Neural cell (in vitro differentiated cells): ENCODE measurements around the gene NT5C3A. TPM values are rescaled to one million over a fixed set of nuclear protein-coding genes. Genes with fewer than 3 reads are reported as not detected.

Experiments
- H2AFZ ChIP-seq: fragments of 200-600, 300-800 bp; sonication (generic), shearing (Covaris generic); 2 replicates; pipeline ENCODE4 v1.6.0; 2014; ENCODE audit warnings: low read depth, mild to moderate bottlenecking, antibody characterized with exemption, low read length, moderate library complexity
- H3F3A ChIP-seq: fragments of 200-600 bp; shearing (Covaris generic); 2 replicates; pipeline ENCODE4 v1.6.1; 2016; ENCODE audit warnings: mild to moderate bottlenecking, moderate library complexity, mixed read lengths, antibody characterized with exemption, low read length; ENCODE audit not compliant: insufficient read depth, poor library complexity, severe bottlenecking
- H3K27ac ChIP-seq: fragments of 200-600, 300-800 bp; sonication (generic), shearing (Covaris generic); 2 replicates; pipeline ENCODE4 v1.5.1; 2014; ENCODE audit warnings: mild to moderate bottlenecking, low read length, moderate library complexity
- H3K27me3 ChIP-seq: fragments of 300-800, 200-600 bp; sonication (generic), shearing (Covaris generic); 2 replicates; pipeline ENCODE4 v1.6.0; 2014; ENCODE audit warnings: mild to moderate bottlenecking, low read depth, low read length, moderate library complexity; ENCODE audit not compliant: insufficient read depth
- H3K36me3 ChIP-seq: fragments of 300-800, 200-600 bp; sonication (generic), shearing (Covaris generic); 2 replicates; pipeline ENCODE4 v1.5.1; 2014; ENCODE audit warnings: mild to moderate bottlenecking, antibody characterized with exemption, low read length, moderate library complexity; ENCODE audit not compliant: insufficient read depth
- H3K4me2 ChIP-seq: fragments of 300-800, 200-600 bp; sonication (generic), shearing (Covaris generic); 2 replicates; pipeline ENCODE4 v1.6.0; 2014; ENCODE audit warnings: mild to moderate bottlenecking, low read length
- H3K4me3 ChIP-seq: fragments of 300-800, 200-600 bp; sonication (generic), shearing (Covaris generic); 2 replicates; pipeline ENCODE4 v1.5.1; 2014; ENCODE audit warnings: mild to moderate bottlenecking, low read length, moderate library complexity
- H3K79me2 ChIP-seq: fragments of 200-600 bp; shearing (Covaris generic); replicated peaks from 2 replicates; pipeline ENCODE4 v1.6.0; 2014; ENCODE audit warnings: mild to moderate bottlenecking, low read length, moderate library complexity; ENCODE audit not compliant: insufficient read depth
- H3K9ac ChIP-seq: fragments of 300-800, 200-600 bp; sonication (generic), shearing (Covaris generic); 2 replicates; pipeline ENCODE4 v1.6.1; 2016; ENCODE audit warnings: mild to moderate bottlenecking, low read length, mixed read lengths
- H3K9me2 ChIP-seq: fragments of 200-600 bp; shearing (Covaris generic); 2 replicates; pipeline ENCODE4 v1.6.1; 2016; ENCODE audit warnings: mild to moderate bottlenecking, low read length, mixed read lengths; ENCODE audit not compliant: insufficient read depth
- H3K9me3 ChIP-seq: fragments of 200-600, 300-800 bp; sonication (generic), shearing (Covaris generic); 2 replicates; pipeline ENCODE4 v1.6.1; 2016; ENCODE audit warnings: mild to moderate bottlenecking, mixed run types, low read length, moderate library complexity, mixed read lengths
- H4K20me1 ChIP-seq: fragments of 200-600 bp; shearing (Covaris generic); 2 replicates; pipeline ENCODE4 v1.6.1; 2016; ENCODE audit warnings: mild to moderate bottlenecking, mixed run types; ENCODE audit not compliant: insufficient read depth
- EP300 ChIP-seq: fragments of 450-650 bp; conservative IDR thresholded peaks from 2 replicates; pipeline ENCODE4 v1.6.1; 2014; ENCODE audit warnings: antibody characterized with exemption, mild to moderate bottlenecking, moderate library complexity; ENCODE audit not compliant: poor library complexity, severe bottlenecking
- EZH2 ChIP-seq: fragments of 200-600, 300-800 bp; shearing (Covaris generic), sonication (generic); IDR thresholded peaks from 2 replicates; pipeline ENCODE4 v1.6.1; 2014; ENCODE audit warnings: antibody characterized with exemption, low read length, borderline replicate concordance, mild to moderate bottlenecking; ENCODE audit not compliant: insufficient read depth, poor library complexity, severe bottlenecking
- MXI1 ChIP-seq: fragments of 450-650 bp; conservative IDR thresholded peaks from 2 replicates; pipeline ENCODE4 v1.6.1; 2014; ENCODE audit warnings: antibody characterized with exemption, mild to moderate bottlenecking; ENCODE audit not compliant: poor library complexity, severe bottlenecking
- POLR2AphosphoS5 ChIP-seq: IDR thresholded peaks from 2 replicates; pipeline ENCODE4 v1.6.1; 2012
- RAD21 ChIP-seq: fragments of 450-650 bp; conservative IDR thresholded peaks from 2 replicates; pipeline ENCODE4 v1.6.1; 2014; ENCODE audit warnings: antibody characterized with exemption, mild to moderate bottlenecking, moderate library complexity
- SMC3 ChIP-seq: fragments of 450-650 bp; conservative IDR thresholded peaks from 2 replicates; pipeline ENCODE4 v1.6.1; 2014; ENCODE audit warnings: antibody characterized with exemption, mild to moderate bottlenecking, moderate library complexity; ENCODE audit not compliant: poor library complexity
- TAF1 ChIP-seq: IDR thresholded peaks from 2 replicates; pipeline ENCODE4 v1.6.1; 2012; ENCODE audit warnings: low read depth
- polyA plus RNA-seq: library from polyadenylated mRNA; depleted of rRNA; stranded (reverse); fragments of >200 nt; gene quantifications from 2 replicates; pipeline ENCODE4 v1.2.3, GENCODE V29; 2014
- TF ChIP-seq, protein P1 (sequence below): IDR thresholded peaks from 2 replicates; pipeline ENCODE4 v1.6.1; 2012; ENCODE audit warnings: borderline replicate concordance
- TF ChIP-seq, protein P2 (sequence below): fragments of 450-650 bp; IDR thresholded peaks from 2 replicates; pipeline ENCODE4 v1.5.1; 2014; ENCODE audit warnings: antibody characterized with exemption, mild to moderate bottlenecking, moderate library complexity; ENCODE audit not compliant: poor library complexity, severe bottlenecking

The NT5C3A gene
- polyA plus RNA-seq, 1 donor from 2014 or later = 99.2 TPM

DNA sequence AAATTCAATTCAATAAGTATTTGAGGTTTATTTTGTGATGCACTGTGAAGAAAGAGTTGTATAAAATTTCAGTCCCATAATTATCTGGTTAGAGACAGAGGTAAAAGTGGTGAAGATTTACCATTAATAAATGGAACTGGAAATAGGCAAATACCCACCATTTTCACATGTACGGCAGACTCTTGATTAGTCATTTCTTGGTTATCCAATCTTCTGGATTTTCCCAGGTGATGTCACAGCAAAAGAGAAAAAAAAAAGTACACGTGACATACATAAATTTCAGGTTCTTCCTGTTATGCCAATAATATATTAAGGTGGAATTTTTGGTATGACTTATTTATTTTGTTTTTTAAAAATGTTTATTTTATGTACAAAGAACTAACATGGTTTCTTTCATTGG, 26.8 kb downstream of the NT5C3A start:
- H3K4me2 ChIP-seq = no peak overlapping the region
- no peaks in the 10 kb centered on the region for H3K9me3 ChIP-seq
- no peaks in the 10 kb centered on the region for H3K9me2 ChIP-seq
- no peak overlapping the region for H3K4me3 ChIP-seq
- no peaks in the 10 kb centered on the region for H3F3A ChIP-seq
- H3K79me2 ChIP-seq = peaks cover 26% of the 10 kb centered on the region
- no peaks in the 10 kb centered on the region for H3K27me3 ChIP-seq
- no peak overlapping the region for H3K9ac ChIP-seq
- no peak overlapping the region for H2AFZ ChIP-seq
- no peaks in the 10 kb centered on the region for H4K20me1 ChIP-seq
- H3K36me3 ChIP-seq = no peaks in the 10 kb centered on the region
- TF ChIP-seq TAF1 (no peak), MXI1 (no peak), POLR2AphosphoS5 (no peak), RAD21 (no peak), SMC3 (no peak), EP300 (no peak), EZH2 (no peak)
- TF ChIP-seq, protein P1, sequence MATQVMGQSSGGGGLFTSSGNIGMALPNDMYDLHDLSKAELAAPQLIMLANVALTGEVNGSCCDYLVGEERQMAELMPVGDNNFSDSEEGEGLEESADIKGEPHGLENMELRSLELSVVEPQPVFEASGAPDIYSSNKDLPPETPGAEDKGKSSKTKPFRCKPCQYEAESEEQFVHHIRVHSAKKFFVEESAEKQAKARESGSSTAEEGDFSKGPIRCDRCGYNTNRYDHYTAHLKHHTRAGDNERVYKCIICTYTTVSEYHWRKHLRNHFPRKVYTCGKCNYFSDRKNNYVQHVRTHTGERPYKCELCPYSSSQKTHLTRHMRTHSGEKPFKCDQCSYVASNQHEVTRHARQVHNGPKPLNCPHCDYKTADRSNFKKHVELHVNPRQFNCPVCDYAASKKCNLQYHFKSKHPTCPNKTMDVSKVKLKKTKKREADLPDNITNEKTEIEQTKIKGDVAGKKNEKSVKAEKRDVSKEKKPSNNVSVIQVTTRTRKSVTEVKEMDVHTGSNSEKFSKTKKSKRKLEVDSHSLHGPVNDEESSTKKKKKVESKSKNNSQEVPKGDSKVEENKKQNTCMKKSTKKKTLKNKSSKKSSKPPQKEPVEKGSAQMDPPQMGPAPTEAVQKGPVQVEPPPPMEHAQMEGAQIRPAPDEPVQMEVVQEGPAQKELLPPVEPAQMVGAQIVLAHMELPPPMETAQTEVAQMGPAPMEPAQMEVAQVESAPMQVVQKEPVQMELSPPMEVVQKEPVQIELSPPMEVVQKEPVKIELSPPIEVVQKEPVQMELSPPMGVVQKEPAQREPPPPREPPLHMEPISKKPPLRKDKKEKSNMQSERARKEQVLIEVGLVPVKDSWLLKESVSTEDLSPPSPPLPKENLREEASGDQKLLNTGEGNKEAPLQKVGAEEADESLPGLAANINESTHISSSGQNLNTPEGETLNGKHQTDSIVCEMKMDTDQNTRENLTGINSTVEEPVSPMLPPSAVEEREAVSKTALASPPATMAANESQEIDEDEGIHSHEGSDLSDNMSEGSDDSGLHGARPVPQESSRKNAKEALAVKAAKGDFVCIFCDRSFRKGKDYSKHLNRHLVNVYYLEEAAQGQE = no peak
- TF ChIP-seq, protein P2, sequence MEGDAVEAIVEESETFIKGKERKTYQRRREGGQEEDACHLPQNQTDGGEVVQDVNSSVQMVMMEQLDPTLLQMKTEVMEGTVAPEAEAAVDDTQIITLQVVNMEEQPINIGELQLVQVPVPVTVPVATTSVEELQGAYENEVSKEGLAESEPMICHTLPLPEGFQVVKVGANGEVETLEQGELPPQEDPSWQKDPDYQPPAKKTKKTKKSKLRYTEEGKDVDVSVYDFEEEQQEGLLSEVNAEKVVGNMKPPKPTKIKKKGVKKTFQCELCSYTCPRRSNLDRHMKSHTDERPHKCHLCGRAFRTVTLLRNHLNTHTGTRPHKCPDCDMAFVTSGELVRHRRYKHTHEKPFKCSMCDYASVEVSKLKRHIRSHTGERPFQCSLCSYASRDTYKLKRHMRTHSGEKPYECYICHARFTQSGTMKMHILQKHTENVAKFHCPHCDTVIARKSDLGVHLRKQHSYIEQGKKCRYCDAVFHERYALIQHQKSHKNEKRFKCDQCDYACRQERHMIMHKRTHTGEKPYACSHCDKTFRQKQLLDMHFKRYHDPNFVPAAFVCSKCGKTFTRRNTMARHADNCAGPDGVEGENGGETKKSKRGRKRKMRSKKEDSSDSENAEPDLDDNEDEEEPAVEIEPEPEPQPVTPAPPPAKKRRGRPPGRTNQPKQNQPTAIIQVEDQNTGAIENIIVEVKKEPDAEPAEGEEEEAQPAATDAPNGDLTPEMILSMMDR = no peak
- H3K27ac ChIP-seq = no peak overlapping the region

DNA sequence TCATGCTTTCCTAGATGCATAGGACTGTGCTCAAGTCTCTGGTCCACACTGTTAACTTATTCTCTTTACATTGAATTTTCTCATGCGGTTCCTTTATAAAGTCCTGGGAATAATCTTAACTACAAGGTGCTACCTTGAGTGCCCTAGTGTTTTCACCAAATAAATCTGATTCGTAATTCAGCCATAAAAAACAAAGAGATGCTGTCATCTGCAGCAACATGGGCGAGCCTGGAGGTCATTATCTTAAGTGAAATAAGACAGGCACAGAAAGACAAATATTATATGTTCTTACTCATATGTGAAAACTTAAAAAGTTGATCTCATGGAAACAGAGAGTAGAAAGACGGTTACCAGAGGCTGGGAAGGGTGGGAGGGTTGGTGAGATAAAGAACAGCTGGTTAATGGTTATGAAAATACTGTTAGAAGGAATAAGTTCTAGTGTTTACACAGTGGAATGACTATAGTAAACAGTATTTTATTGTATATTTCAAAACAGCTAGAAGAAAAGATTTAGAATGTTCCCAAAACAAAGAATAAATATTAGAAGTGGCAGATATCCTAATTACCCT, 38.3 kb downstream of the NT5C3A start:
- Histone ChIP-seq H3F3A (no peaks in the 10 kb centered on the region), H3K27me3 (no peaks in the 10 kb centered on the region), H3K4me3 (no peak overlapping the region), H3K9me2 (no peaks in the 10 kb centered on the region), H3K4me2 (no peak overlapping the region), H4K20me1 (no peaks in the 10 kb centered on the region), H3K27ac (no peak overlapping the region), H3K36me3 (peaks cover 9% of the 10 kb centered on the region), H3K9ac (no peak overlapping the region), H2AFZ (no peak overlapping the region), H3K79me2 (no peaks in the 10 kb centered on the region), H3K9me3 (no peaks in the 10 kb centered on the region)
- TF ChIP-seq EZH2 = no peak
- TF ChIP-seq, protein P2 = no peak
